Vagina (tissue), 2 donors: ENCODE results near the gene GPR158. TPM values are rescaled to one million over a fixed set of nuclear protein-coding genes. Genes with fewer than 3 reads are reported as not detected.

Experiments used
- DNase-seq, 2 donors: peaks; one replicate each; pipeline ENCODE4 v3.0.0-alpha.2; 2017; ENCODE audit errors: extremely low spot score in 2 of 2
- H3K27ac ChIP-seq: fragments of 200-600 bp; sonication (generic); one replicate; pipeline ENCODE4 v1.5.1; 2019
- H3K27me3 ChIP-seq: fragments of 200-600 bp; sonication (generic); one replicate; pipeline ENCODE4 v1.5.1; 2019
- H3K36me3 ChIP-seq, 2 donors: fragments of 200-600 bp; sonication (generic); one replicate each; pipeline ENCODE4 v1.5.1; 2017 to 2019
- H3K4me1 ChIP-seq: fragments of 200-600 bp; sonication (generic); one replicate; pipeline ENCODE4 v1.5.1; 2019
- H3K4me3 ChIP-seq, 2 donors: fragments of 200-600 bp; sonication (generic); 1 replicate in 1 of 2; 2 replicates in 1 of 2; pipeline ENCODE4 v1.5.1; 2016 to 2019
- H3K9me3 ChIP-seq: fragments of 200-600 bp; sonication (generic); one replicate; pipeline ENCODE4 v1.5.1; 2019
- CTCF ChIP-seq, 3 experiments: fragments of 450-650 bp in 2 of 3; fragments of 200-600 bp in 1 of 3; sonication (generic) in 1 of 3; IDR thresholded peaks; one replicate each; pipeline ENCODE4 v1.5.1; 2017 to 2019; ENCODE audit warnings: antibody characterized with exemption in 3 of 3, mild to moderate bottlenecking in 2 of 3, moderate library complexity in 2 of 3
- POLR2A ChIP-seq, 2 donors: fragments of 450-650 bp; IDR thresholded peaks; one replicate each; pipeline ENCODE4 v1.6.1; 2017; ENCODE audit warnings: antibody characterized with exemption in 2 of 2, mild to moderate bottlenecking in 2 of 2, moderate library complexity in 2 of 2
- POLR2AphosphoS5 ChIP-seq, 2 donors: sonication (generic); formaldehyde crosslinking; IDR thresholded peaks; one replicate each; pipeline ENCODE4 v1.9.0; 2017; ENCODE audit warnings: antibody characterized with exemption in 2 of 2, mild to moderate bottlenecking in 2 of 2, low read depth in 1 of 2; ENCODE audit not compliant: insufficient read depth in 1 of 2
- intact Hi-C: fragments of 100-400 bp; cut with DNase I; formaldehyde crosslinking; loops from one replicate; pipeline ENCODE4 v1.15.1; 2023
- total RNA-seq: library from RNA; depleted of rRNA; stranded (reverse); fragments of >200 nt; gene quantifications from one replicate; pipeline ENCODE4 v1.2.3, GENCODE V29; 2016

Gene GPR158
- total RNA-seq, 1 donor from 2014 or later: 0.49 TPM

- no peaks in the 10 kb centered on the region for H3K4me1 ChIP-seq
- no peaks in the 10 kb centered on the region for H3K27me3 ChIP-seq
- H3K36me3 ChIP-seq: no peaks in the 10 kb centered on the region
- intact Hi-C loops: no loop called here
- H3K4me3 ChIP-seq: no peak overlapping the region
- no peaks in the 10 kb centered on the region for H3K9me3 ChIP-seq
- DNase-seq: no peak
- no peak for TF ChIP-seq POLR2A (IDR thresholded peaks at IDR 0.05)
- no peak for TF ChIP-seq CTCF (IDR thresholded peaks at IDR 0.05)
- no peak for TF ChIP-seq POLR2AphosphoS5 (IDR thresholded peaks at IDR 0.05; ENCODE audit: insufficient read depth in 1 of 2, low read depth in 1 of 2)
- H3K27ac ChIP-seq: no peak overlapping the region
Measured at GRCh38 chr10:25531457-25532061, 356.8 kb downstream of the GPR158 start.

- H3K36me3 ChIP-seq: no peaks in the 10 kb centered on the region
- H3K27me3 ChIP-seq: no peaks in the 10 kb centered on the region
- H3K27ac ChIP-seq: no peak overlapping the region
- TF ChIP-seq POLR2A (IDR thresholded peaks at IDR 0.05): no peak
- TF ChIP-seq POLR2AphosphoS5 (IDR thresholded peaks at IDR 0.05; ENCODE audit: insufficient read depth in 1 of 2, low read depth in 1 of 2): no peak
- no peak for TF ChIP-seq CTCF (IDR thresholded peaks at IDR 0.05)
- DNase-seq: no peak
- H3K4me3 ChIP-seq: no peak overlapping the region
- intact Hi-C loops: no loop called here
- no peaks in the 10 kb centered on the region for H3K9me3 ChIP-seq
- no peaks in the 10 kb centered on the region for H3K4me1 ChIP-seq
Measured at GRCh38 chr10:25532213-25532612, 357.4 kb downstream of the GPR158 start.

- Histone ChIP-seq H3K36me3 (no peaks in the 10 kb centered on the region), H3K4me3 (no peak overlapping the region), H3K27me3 (no peaks in the 10 kb centered on the region), H3K4me1 (no peaks in the 10 kb centered on the region), H3K27ac (no peak overlapping the region), H3K9me3 (no peaks in the 10 kb centered on the region)
- DNase-seq: no peak
- intact Hi-C loops: no loop called here
- TF ChIP-seq CTCF (IDR thresholded peaks at IDR 0.05): no peak
- TF ChIP-seq POLR2AphosphoS5 (IDR thresholded peaks at IDR 0.05; ENCODE audit: insufficient read depth in 1 of 2, low read depth in 1 of 2): no peak
- TF ChIP-seq POLR2A (IDR thresholded peaks at IDR 0.05): no peak
Measured at GRCh38 chr10:25536027-25536426, 361.2 kb downstream of the GPR158 start.

- H3K27ac ChIP-seq: no peak overlapping the region
- no peaks in the 10 kb centered on the region for H3K9me3 ChIP-seq
- intact Hi-C loops: no loop called here
- H3K4me1 ChIP-seq: no peaks in the 10 kb centered on the region
- H3K4me3 ChIP-seq: no peak overlapping the region
- no peak for TF ChIP-seq POLR2AphosphoS5 (IDR thresholded peaks at IDR 0.05; ENCODE audit: insufficient read depth in 1 of 2, low read depth in 1 of 2)
- TF ChIP-seq CTCF (IDR thresholded peaks at IDR 0.05): no peak
- no peak for TF ChIP-seq POLR2A (IDR thresholded peaks at IDR 0.05)
- DNase-seq: no peak
- H3K27me3 ChIP-seq: no peaks in the 10 kb centered on the region
- no peaks in the 10 kb centered on the region for H3K36me3 ChIP-seq
Measured at GRCh38 chr10:25547382-25547781, 372.6 kb downstream of the GPR158 start.

- Histone ChIP-seq H3K27me3 (no peaks in the 10 kb centered on the region), H3K36me3 (no peaks in the 10 kb centered on the region), H3K27ac (no peak overlapping the region), H3K4me3 (no peak overlapping the region), H3K9me3 (no peaks in the 10 kb centered on the region), H3K4me1 (no peaks in the 10 kb centered on the region)
- intact Hi-C loops: no loop called here
- DNase-seq: no peak
- TF ChIP-seq POLR2A (IDR thresholded peaks at IDR 0.05) (no peak), CTCF (IDR thresholded peaks at IDR 0.05) (no peak)
Measured at GRCh38 chr10:25552283-25552919, 377.6 kb downstream of the GPR158 start.
